DMS153 treated with DMSO at 0.1 percent for 48 hours (cell line): ENCODE measurements around the gene TRIO.

Experiments
- DNase-seq: peaks from one replicate; lab custom pipeline; 2025; ENCODE audit not compliant: unreplicated experiment; lab: John Stamatoyannopoulos, UW

Gene TRIO

DNA sequence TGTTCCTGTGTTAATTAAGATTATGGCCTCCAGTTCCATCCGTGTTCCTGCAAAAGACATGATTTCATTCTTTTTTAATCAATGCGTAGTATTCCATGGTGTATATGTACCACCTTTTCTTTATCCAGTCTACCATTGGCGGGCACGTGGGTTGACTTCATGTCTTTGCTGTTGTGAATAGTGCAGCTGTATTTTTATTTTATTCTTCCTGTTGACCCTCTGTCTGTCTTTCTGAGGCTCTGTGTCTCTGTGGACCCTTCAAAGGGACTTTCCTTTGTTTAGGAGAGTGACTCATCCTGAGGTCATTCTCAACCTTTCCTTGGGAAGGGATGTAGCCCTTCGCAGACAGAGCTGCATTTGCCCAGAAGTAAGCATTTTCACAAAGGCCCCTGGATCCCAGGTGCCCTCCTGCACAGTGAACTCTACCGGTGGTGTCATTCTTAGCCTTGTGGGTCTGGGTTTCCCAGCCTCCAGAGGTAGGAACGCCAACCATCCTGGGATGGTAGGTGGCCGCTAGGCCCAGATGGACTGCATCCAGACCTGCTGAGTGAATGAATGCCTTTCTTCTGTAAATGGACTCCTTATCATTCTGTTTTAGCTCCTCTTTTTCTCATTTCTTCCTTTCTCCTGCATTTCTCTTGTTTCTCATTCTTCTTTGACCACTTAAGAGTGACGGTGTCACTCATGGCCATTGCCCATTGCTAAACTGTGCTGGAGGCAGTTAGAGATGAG is 22.4 kb downstream of the TRIO start:
- no peak for DNase-seq

- no peak for DNase-seq
These were observed 23.3 kb downstream of the TRIO start for GRCh38 chr5:14166437-14166836.

GRCh38 chr5:14167211-14167845 is 24.2 kb downstream of the TRIO start:
- no peak for DNase-seq

- no peak for DNase-seq
These were observed 25.1 kb downstream of the TRIO start for GRCh38 chr5:14168144-14168792.

DNA sequence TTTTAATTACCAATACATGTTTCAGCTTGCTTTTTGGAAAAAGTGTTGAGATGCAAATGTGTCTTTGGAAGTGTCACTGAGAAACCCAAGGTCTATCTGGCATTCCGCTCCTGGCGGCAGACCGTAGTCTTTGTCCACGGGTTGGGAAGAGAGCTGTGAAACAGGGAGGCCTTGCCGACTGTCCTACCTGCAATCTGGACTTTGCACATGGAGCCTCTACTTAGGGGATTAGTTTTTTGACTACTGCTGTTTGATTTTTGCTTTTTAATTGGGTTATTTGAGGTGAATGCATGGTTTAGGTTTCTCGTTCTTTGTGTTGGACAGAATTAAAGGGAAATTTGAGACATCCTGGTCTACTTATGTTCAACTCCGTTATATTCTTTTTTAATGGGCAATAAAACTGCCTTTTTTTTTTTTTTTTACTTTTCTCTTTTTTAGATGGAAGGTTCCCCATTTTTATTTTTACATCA is 25.7 kb downstream of the TRIO start:
- no peak for DNase-seq

DNA sequence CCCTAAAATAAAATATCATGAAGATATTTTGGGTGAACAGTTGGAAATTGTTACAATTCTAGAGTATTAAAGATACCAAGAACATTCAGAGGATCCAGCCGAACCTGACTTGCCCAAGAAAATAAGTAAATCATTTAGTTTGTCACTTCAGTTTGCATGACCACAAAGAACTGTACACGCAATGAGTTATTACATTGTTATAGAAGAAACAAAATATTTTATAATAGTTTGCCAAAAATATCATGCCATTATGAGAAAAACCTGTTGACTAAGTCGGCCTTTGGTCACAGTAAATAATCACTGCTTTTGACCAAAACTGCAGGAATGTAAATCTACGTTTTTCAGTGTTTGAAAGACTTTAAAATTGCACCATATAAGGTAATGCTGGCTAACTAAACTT is 27.9 kb downstream of the TRIO start:
- no peak for DNase-seq

DNA sequence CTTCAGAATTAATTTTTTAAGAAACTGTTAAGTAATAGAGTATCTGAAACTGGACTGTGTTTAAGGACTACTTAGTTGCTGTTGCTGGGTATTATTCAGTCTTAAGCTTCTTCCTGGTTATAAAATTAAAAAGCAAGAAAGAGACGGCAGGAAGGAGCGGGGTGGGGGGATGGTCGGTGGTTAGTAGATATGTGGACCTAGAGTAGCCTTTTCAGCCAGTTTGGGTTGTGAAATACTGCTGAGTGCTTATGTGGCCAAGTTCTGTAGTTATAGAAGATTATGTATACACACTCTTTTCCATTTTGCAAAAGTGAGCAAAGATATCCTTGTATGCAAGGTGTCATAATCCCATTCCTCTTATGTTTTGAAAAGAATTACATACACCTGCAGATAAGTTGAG is 28.5 kb downstream of the TRIO start:
- no peak for DNase-seq

DNA sequence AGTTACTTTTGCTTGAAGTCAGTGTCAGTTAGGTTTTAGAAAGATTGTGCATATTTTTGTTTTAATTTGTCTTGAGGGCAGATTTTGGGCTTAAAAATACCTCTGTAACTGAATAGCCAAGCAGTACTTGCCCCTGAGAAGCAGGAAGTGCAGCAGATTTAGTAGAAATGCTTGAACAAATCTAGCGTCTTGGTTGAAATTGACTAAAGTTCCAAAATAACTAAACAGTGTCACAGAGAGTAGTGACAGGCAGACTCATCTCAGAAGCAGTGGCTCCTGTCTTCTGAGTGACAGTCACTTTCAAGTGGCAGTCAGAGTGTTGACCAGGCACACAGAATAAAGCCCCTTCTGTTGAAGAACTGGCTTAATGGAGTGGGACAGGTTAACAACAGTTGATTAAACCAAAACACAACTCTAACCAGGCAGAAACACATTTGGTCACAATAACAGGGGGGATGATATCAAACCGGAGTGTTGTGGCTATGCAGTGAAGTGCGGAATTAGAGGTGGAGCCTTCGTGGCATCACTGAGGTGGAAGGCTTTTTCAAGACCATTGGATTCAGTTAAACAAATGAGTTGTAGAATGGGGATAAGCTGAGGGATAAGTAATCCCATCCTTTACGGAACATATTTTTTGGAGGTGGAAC is 29.1 kb downstream of the TRIO start:
- no peak for DNase-seq

GRCh38 chr5:14173377-14174229 is 30.5 kb downstream of the TRIO start:
- no peak for DNase-seq

- no peak for DNase-seq
These were observed 31.1 kb downstream of the TRIO start for GRCh38 chr5:14174230-14174636.

DNA sequence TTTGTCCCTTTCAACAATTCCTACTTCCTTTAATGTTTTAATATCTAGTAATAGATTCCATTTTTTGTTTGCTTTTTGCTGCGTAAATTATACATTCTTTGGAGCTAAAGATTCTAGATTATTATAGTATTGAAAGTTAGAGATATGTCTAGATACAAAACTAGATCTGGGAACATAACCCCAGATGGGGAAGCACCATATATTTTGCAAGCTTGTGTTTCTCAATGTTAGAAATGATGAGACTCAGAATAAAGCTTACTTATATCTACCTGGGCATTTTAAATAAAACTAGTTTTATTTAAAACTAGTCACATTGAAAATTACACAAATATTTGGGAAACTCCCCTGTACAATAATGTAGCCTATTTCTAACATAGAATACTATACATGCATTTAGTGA is 32.2 kb downstream of the TRIO start:
- DNase-seq = no peak

GRCh38 chr5:14176888-14177287 is 33.7 kb downstream of the TRIO start:
- DNase-seq = no peak

DNA sequence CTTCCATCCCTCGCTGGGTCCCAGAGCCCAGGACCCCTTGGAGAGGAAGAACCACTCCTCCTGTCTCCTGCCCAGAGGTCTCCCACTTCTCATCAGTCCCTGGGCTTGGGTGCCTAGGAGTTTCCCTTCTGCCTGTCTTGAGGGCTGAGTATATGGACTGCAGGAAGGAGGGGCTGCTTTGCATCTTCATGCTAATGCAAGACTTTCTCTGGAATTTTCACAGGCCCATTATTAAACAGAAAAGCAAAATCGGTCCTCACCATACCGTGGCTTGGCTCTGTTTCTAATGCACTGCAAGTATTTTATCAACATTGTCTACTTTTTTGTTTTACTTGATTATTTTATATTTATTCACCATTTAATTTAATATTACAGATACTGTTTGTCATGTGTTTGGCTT is 34.5 kb downstream of the TRIO start:
- DNase-seq = no peak

DNA sequence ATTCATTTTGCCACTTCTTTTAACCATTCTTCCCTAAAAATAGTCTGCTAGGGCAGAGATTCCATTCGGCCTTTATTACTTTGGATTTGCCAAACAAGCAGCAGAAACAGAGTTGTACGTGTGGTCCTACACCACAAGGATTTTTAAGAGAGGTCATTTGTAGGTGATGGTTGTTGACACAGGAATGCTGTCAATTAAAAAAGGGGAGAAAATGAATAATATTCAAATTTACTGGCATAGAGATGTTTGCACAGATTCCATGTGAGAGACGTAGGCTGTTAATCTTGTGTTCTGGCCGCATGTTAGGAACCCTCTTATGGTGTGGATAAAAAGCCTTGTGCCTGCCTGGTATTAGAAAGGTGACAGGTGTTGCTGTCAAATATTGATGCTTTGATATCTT is 34.9 kb downstream of the TRIO start:
- no peak for DNase-seq

DNA sequence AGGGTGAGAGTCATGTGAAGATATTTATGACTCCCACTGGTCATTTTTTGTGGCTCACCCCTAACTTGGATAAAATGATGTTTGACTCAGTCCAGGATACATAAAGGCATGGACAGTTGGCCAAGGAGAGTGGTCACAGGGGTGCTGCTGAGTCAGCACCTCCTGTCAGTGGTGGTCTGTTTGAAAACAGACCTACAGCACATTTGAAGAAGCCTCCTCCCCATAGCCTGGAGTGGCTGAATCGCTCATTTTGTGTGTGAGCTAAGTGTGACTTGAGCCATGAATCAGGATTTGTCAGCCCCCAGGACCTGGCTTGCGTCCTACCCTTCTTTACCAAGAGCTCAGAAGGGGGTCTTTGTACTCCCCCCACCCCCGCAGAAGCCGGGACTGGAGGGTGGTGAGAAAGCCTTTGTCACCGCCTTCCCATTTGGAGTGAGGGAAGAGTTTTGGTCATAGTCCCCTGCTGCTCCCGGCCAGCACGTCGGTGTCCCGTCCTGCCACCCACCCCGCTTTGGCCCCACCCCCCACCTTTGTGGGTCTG is 35.6 kb downstream of the TRIO start:
- no peak for DNase-seq

DNA sequence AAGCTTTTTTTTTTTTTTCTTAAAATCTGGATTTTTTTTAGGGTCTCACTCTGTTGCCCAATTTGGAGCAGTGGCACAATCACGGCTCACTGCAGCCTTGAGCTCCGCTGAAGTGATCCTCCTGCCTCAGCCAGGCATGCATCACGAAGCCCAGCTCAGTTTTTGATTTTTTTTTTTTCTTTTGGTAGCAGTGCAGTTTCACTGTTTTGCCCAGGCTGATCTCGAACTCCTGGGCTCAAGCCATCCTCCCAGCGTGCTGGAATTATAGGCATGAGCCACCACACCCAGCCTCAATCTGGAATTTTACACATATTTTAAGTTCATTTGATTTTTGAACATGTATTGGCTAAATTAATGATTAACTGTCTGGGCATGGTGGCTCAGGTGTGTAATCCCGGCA is 36.3 kb downstream of the TRIO start:
- DNase-seq = no peak

DNA sequence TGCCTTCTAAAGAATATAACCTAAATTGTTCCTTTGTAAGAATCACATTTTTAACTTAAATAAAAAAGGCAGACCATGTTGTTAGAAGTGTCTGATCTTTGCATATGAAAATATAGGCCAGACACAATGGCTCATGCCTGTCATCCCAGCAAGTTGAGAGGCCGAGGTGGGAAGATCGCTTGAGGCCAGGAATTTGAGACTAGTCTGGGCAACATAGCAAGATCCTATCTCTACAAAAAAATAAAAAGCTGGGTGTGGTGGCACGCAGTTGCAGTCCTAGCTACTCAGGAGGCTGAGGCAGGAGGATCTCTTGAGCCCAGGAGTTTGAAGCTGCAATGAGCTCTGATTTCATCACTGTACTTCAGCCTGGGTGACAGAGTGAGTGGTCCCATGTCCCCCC is 37.3 kb downstream of the TRIO start:
- DNase-seq = no peak

- DNase-seq = no peak
These were observed 38.3 kb downstream of the TRIO start for GRCh38 chr5:14181299-14181968.

- no peak for DNase-seq
These were observed 39.6 kb downstream of the TRIO start for GRCh38 chr5:14182761-14183160.
